ENCODE measurements around the gene SSBP3. TPM values are rescaled to one million over a fixed set of nuclear protein-coding genes. Genes with fewer than 3 reads are reported as not detected.

The SSBP3 gene
- polyA plus RNA-seq, 3 donors: 18.6 to 43.9 (median 37.0) TPM

DNA sequence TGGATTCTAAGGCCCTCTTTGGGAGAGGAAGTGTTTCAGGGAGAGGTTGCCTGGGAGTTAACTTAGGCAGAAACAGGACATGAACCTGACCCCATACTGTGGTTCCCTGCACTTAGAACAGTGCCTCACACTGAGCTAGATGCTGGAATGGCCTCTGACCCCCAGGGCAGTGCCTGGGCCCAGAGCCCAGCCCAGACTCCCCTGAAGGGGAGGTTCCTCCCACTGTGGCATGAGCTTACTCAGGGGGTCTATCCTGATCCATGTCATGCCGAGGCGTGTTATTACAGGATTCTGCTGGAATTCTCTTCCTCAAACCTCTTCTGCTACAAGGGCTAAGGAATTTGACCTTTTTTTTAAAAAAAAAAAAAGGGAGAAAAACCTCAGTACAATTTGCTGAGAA is 134.1 kb downstream of the SSBP3 start:
- 68 to 81% (median 78%) methylated on average over 2 of the region's 2 CpGs for WGBS, 3 donors
- H3K27ac ChIP-seq (ENCODE audit: low read depth, low read length): no peak overlapping the region

GRCh38 chr1:54271341-54271740 is 134.9 kb downstream of the SSBP3 start:
- WGBS, 3 donors: 71 to 86% (median 79%) methylated on average over 10 of the region's 10 CpGs
- no peak overlapping the region for H3K27ac ChIP-seq (ENCODE audit: low read depth, low read length)

DNA sequence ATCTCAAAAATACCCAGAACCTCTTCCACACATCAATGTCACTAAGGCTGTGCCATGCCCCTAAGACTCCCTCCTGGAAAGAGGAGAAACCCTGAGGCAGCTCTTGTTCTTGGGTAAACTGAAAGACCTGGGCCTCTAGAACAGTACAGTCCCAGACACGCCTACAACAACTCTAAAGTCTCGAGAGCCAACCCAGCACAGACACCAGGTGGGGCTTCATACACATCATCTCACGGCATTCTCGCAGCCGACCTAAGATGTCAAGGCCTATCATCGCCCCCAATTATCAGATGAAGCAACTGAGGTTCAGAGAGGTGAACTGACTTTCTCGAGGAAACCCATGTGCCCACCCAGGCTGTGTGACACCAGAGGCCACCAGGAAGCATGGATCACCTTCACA is 135.7 kb downstream of the SSBP3 start:
- no peak overlapping the region for H3K27ac ChIP-seq (ENCODE audit: low read depth, low read length)

GRCh38 chr1:54268762-54269297 is 137.4 kb downstream of the SSBP3 start:
- H3K27ac ChIP-seq (ENCODE audit: low read depth, low read length): no peak overlapping the region
- WGBS, 3 donors: 48 to 66% (median 52%) methylated on average over 9 of the region's 9 CpGs

More for the DNA sequence above, 135.7 kb downstream of the SSBP3 start:
- WGBS, 3 donors: 93 to 97% (median 95%) methylated on average over 7 of the region's 7 CpGs

DNA sequence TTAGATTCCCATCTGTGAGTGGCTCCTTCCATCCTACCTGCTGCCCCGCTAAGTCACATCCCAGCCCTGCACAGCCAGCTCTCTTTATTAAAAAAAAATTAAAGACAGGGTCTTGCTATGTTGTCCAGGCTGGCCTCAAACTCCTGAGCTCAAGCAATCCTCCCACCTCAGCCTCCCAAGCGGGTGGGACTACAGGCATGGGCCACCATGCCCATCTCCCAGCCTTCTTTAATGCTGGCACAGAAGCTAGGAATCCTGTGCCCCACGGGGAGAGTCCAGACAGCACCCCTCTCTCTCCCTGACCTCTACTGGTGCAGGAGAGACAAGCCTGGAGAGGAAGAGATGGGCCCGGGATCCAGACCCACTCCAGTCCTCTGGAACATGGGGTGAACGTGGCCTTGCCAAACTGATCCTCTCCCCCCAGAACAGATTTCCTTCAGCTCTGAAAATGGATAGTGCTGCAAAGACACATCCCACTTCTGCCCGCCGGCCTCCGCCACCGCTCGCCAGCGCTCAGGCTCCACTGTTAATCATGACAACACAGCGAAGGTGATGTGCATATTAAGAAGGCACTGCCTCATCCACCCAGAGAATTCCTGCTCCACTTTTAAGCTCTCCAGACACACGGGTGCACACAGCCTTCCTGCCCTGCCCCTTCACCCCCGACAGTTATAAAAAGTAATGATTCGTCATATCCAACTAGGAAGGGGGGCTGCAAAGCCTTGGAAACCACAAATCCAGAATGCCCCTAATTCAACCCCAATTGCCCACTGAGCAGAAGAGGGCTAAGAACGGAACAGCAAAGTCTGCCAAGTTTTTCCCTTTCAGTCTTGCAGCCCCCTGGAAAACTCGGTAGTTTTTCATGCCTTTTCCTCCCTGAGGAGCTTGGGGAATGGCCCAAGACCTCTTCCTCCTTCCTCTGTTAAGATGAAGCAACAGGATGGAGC is 138.1 kb downstream of the SSBP3 start:
- H3K27ac ChIP-seq (ENCODE audit: low read depth, low read length): no peak overlapping the region

GRCh38 chr1:54266908-54267307 is 139.3 kb downstream of the SSBP3 start:
- H3K27ac ChIP-seq (ENCODE audit: low read depth, low read length): no peak overlapping the region
- WGBS, 3 donors: 47 to 83% (median 50%) methylated on average over 5 of the region's 5 CpGs

More for the DNA sequence above, 138.1 kb downstream of the SSBP3 start:
- WGBS, 3 donors: 79 to 89% (median 81%) methylated on average over 17 of the region's 17 CpGs

- no peak overlapping the region for H3K27ac ChIP-seq (ENCODE audit: low read depth, low read length)
- 89 to 98% (median 96%) methylated on average over 2 of the region's 2 CpGs for WGBS, 3 donors
Observed at GRCh38 chr1:54266195-54266594, 140.0 kb downstream of the SSBP3 start.

DNA sequence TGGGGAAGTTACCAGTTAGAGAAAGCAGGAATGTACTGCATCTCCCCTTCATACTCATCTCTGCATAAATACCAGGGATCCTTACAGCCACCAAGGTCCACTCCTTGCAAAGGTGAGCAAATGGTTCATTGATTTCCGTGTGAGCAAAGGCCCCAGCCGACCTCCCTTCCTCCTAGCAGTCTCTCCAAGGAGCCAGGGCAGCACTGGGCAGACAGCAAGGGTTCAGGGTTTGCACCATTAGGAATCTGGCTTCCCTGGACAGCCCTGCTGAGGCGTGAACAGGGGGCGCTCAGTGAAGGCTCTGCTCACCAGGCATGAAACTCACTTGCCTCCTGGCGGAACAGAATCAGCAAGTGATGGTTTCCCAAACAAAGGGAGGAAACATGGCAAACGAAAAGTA is 140.5 kb downstream of the SSBP3 start:
- 84 to 89% (median 88%) methylated on average over 6 of the region's 6 CpGs for WGBS, 3 donors
- H3K27ac ChIP-seq (ENCODE audit: low read depth, low read length): no peak overlapping the region

DNA sequence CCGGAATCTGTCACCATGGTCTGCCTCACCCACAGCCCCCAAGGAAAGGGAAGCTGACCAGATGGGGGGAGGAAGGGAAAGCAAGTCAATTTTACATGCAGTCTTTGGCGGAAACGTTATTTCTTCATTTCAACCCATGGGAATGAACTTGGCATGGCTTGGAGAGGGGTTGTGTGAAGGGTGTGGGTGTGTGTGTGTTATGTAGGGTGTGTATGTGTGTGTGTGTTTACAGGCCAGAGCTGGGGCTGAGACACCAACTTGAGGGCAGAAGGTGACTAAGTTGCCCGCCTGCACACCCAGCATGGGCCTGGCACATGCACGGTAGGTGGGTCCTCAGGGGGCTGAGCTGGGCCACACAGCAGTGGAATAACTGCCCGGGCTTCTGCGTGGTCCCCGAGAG is 141.1 kb downstream of the SSBP3 start:
- H3K27ac ChIP-seq (ENCODE audit: low read depth, low read length): no peak overlapping the region
- WGBS, 3 donors: 74 to 92% (median 81%) methylated on average over 7 to 8 of the region's 8 CpGs

- 80 to 83% (median 81%) methylated on average over 6 of the region's 6 CpGs for WGBS, 3 donors
- H3K27ac ChIP-seq (ENCODE audit: low read depth, low read length): no peak overlapping the region
Observed at GRCh38 chr1:54263601-54264226, 142.5 kb downstream of the SSBP3 start.

DNA sequence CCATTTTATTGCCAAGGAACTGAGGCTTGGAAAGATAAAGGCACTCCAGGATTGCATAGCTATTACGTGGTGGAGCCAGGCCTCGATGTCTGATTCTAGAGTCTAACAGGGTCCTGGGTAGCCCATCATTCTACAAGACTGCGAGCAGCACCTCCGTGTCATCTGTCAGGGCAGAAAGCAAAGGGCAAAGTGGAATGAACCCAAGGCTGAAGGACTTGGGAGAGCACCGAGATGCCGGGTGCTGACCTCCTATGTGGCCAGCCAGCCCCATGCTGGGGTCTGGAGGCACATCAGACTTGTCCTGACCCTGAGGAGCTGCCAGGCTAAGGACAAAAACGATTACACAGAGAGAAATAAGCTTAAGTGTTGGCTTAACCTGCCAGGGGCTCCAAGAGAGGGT is 143.9 kb downstream of the SSBP3 start:
- 89 to 96% (median 89%) methylated on average over 7 of the region's 7 CpGs for WGBS, 3 donors
- H3K27ac ChIP-seq (ENCODE audit: low read depth, low read length): no peak overlapping the region

- 85 to 87% (median 87%) methylated on average over 10 of the region's 10 CpGs for WGBS, 3 donors
- no peak overlapping the region for H3K27ac ChIP-seq (ENCODE audit: low read depth, low read length)
Observed at GRCh38 chr1:54260810-54261209, 145.4 kb downstream of the SSBP3 start.

DNA sequence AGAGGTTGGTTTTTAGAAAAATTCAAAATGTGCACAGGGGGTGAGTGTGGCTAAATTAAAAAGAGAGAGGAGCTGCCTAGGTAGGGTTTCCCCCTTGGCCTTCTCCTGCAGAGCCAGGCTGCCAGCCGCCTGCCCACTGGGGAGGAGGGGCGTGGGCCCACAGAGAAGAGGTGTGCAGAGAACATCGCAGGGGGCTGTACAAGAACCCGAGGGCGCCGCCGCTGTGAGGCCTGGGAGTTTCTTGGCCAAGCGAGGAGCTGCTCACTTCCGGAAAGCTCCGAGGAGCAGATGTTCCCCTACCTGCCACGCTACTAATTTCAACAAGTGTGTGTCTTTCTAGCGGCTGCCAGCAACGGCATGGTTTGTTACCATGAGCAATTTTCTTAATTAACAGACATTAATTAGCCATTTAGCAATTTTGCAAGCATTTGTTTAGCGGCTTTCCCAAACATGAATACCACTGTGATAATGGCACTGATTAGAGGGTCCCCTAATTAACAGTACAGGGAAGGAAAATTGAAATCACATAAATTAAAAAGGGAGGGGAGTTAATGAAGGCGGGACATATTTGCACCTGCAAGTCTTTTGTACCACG is 146.6 kb downstream of the SSBP3 start:
- WGBS, 3 donors: 85 to 93% (median 92%) methylated on average over 16 of the region's 16 CpGs

DNA sequence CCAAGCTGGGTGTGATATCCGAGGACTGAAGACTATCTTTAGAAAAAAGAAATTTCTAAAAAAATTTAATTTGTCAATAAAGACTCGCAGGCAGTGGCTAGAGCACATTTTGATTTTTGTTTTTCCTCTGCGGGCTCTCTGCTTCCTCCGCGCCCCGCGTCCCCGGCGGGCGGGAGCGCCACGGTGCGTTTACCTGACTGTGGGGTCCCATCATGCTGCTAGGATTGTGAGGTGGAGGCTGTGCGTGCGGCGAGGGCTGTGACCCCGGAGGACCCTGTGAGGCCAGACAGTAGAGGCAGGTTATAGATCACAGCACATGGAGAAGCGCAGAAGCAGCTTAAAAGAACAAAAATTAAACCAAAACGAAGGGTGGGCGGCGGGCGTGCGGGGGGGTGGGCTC is 148.3 kb downstream of the SSBP3 start:
- WGBS, 3 donors: 95 to 98% (median 96%) methylated on average over 23 of the region's 23 CpGs
- H3K27ac ChIP-seq (ENCODE audit: low read depth, low read length): no peak overlapping the region

More for the DNA sequence above, 146.6 kb downstream of the SSBP3 start:
- H3K27ac ChIP-seq (ENCODE audit: low read depth, low read length): no peak overlapping the region

- H3K27ac ChIP-seq (ENCODE audit: low read depth, low read length): no peak overlapping the region
- WGBS, 3 donors: 83 to 89% (median 85%) methylated on average over 10 of the region's 10 CpGs
Observed at GRCh38 chr1:54257346-54257620, 148.9 kb downstream of the SSBP3 start.

- WGBS, 3 donors: 86 to 93% (median 92%) methylated on average over 13 of the region's 13 CpGs
- H3K27ac ChIP-seq (ENCODE audit: low read depth, low read length): no peak overlapping the region
Observed at GRCh38 chr1:54256522-54257345, 149.5 kb downstream of the SSBP3 start.

- no peak overlapping the region for H3K27ac ChIP-seq (ENCODE audit: low read depth, low read length)
- WGBS, 3 donors: 89 to 95% (median 94%) methylated on average over 9 of the region's 9 CpGs
Observed at GRCh38 chr1:54255026-54255702, 151.0 kb downstream of the SSBP3 start.

GRCh38 chr1:54254055-54254454 is 152.1 kb downstream of the SSBP3 start:
- WGBS, 3 donors: 23 to 65% (median 35%) methylated on average over 10 of the region's 10 CpGs
- H3K27ac ChIP-seq (ENCODE audit: low read depth, low read length): no peak overlapping the region
